Measurements from ENCODE around the gene OSBPL5.

GRCh38 chr11:3180869-3181268, 15.8 kb upstream of the OSBPL5 start:
- TF ChIP-seq MAX (IDR thresholded peaks at IDR 0.05) (no peak), TCF12 (IDR thresholded peaks at IDR 0.05; ENCODE audit: low read depth) (no peak)

Measured in Ishikawa (cell line).